K562 (cell line): ENCODE results near the gene CAMK1D. TPM values are rescaled to one million over a fixed set of nuclear protein-coding genes. Genes with fewer than 3 reads are reported as not detected.

Source experiments
- ATAC-seq: fragments of 200-7000 bp; cut with Tn5 transposase; 3 replicates; pipeline ENCODE4 v1.9.1; 2020; ENCODE audit warnings: moderate library complexity
- BruUV-seq: library from RNA; stranded (reverse); fragments of 400-500 nt; replicated peaks from 2 replicates; lab custom pipeline; 2021; lab: Mats Ljungman, UMichigan
- CTCF ChIA-PET: fragments of 300-600 bp; formaldehyde crosslinking; extraction: SDS; loops from one replicate; lab custom pipeline; 2021; ENCODE audit warnings: low intra/inter-chr PET ratio; lab: Yijun Ruan, JAX
- POLR2A ChIA-PET: fragments of 300-600, 350-650 bp; sonication (Branson Sonifier 250); formaldehyde crosslinking; extraction: SDS; loops from one replicate; lab custom pipeline; 2021; ENCODE audit warnings: antibody characterized with exemption, inconsistent platforms; lab: Yijun Ruan, JAX
- DNase-seq, 4 experiments: peaks; one replicate each; pipeline versions ENCODE4 v3.0.0 to v3.0.0-alpha.2; 2011 to 2018; ENCODE audit warnings: low spot score in 3 of 4, mixed read lengths in 3 of 4; ENCODE audit errors: extremely low read depth in 1 of 4
- FAIRE-seq: peaks from 2 replicates; lab custom pipeline; 2011; peaks lifted over from hg19 to GRCh38; lab: Jason Lieb, UNC
- H2AFZ ChIP-seq: 2 replicates; pipeline ENCODE4 v1.6.0; 2011; ENCODE audit warnings: low read depth, low read length, control low read depth, inconsistent platforms
- H3K27ac ChIP-seq: fragments of 200-600 bp; 3 replicates; pipeline ENCODE4 v1.8.0; 2011; ENCODE audit warnings: low read depth, mild to moderate bottlenecking, control low read depth, inconsistent platforms, low read length, moderate library complexity, mixed read lengths; ENCODE audit errors: extremely low read depth
- H3K27me3 ChIP-seq, 2 experiments: fragments of 300-600 bp in 1 of 2; 2 replicates in 1 of 2; 3 replicates in 1 of 2; pipeline versions ENCODE4 v1.6.0 to v1.8.0; 2011; ENCODE audit warnings: inconsistent platforms in 2 of 2, low read length in 2 of 2, mild to moderate bottlenecking in 1 of 2, mixed read lengths in 1 of 2, moderate library complexity in 1 of 2; ENCODE audit not compliant: control insufficient read depth in 2 of 2, insufficient read depth in 2 of 2
- H3K36me3 ChIP-seq: fragments of 300-600 bp; 3 replicates; pipeline ENCODE4 v1.8.0; 2011; ENCODE audit warnings: mild to moderate bottlenecking, low read length, inconsistent platforms; ENCODE audit not compliant: control insufficient read depth, insufficient read depth
- H3K4me1 ChIP-seq, 2 experiments: fragments of 200-600 bp in 1 of 2; replicated peaks in 1 of 2; 2 replicates in 1 of 2; 3 replicates in 1 of 2; pipeline versions ENCODE4 v1.5.1 to v1.8.0; 2011; ENCODE audit warnings: inconsistent platforms in 2 of 2, low read length in 2 of 2, mild to moderate bottlenecking in 1 of 2, mixed read lengths in 1 of 2, moderate library complexity in 1 of 2; ENCODE audit not compliant: control insufficient read depth in 2 of 2, insufficient read depth in 2 of 2
- H3K4me2 ChIP-seq: 2 replicates; pipeline ENCODE4 v1.6.1; 2011; ENCODE audit warnings: low read length, control low read depth, inconsistent platforms, mixed read lengths; ENCODE audit not compliant: insufficient read depth
- H3K4me3 ChIP-seq: fragments of 200-600 bp; sonication (generic), shearing (Covaris generic); 2 replicates; pipeline ENCODE4 v1.5.1; 2016; ENCODE audit warnings: control low read depth, inconsistent platforms
- H3K79me2 ChIP-seq: fragments of 200-600 bp; 3 replicates; pipeline ENCODE4 v1.8.0; 2011; ENCODE audit warnings: low read length, inconsistent platforms; ENCODE audit not compliant: control insufficient read depth, insufficient read depth
- H3K9ac ChIP-seq, 2 experiments: 2 replicates each; pipeline versions ENCODE4 v1.6.0 to v1.6.1; 2011; ENCODE audit warnings: low read depth in 2 of 2, low read length in 2 of 2, control low read depth in 1 of 2, inconsistent platforms in 1 of 2, mild to moderate bottlenecking in 1 of 2, mixed read lengths in 1 of 2; ENCODE audit not compliant: insufficient read depth in 1 of 2
- H3K9me1 ChIP-seq: one replicate; pipeline ENCODE4 v1.6.0; 2011; ENCODE audit warnings: inconsistent platforms, mild to moderate bottlenecking, low read length, moderate library complexity; ENCODE audit not compliant: control insufficient read depth, insufficient read depth
- H3K9me3 ChIP-seq: replicated peaks from 2 replicates; pipeline ENCODE4 v1.5.1; 2011; ENCODE audit warnings: low read depth, low read length, inconsistent platforms; ENCODE audit not compliant: control insufficient read depth, insufficient read depth
- H4K20me1 ChIP-seq: replicated peaks from 2 replicates; pipeline ENCODE4 v1.6.1; 2011; ENCODE audit warnings: low read length, inconsistent platforms, mixed read lengths; ENCODE audit not compliant: control insufficient read depth, insufficient read depth
- C11orf30 ChIP-seq: fragments of 450-650 bp; IDR thresholded peaks from 2 replicates; pipeline ENCODE4 v1.6.1; 2016; ENCODE audit warnings: low read depth, mild to moderate bottlenecking
- EGR1 ChIP-seq: fragments of 450-650 bp; conservative IDR thresholded peaks from 2 replicates; pipeline ENCODE4 v1.6.1; 2017; ENCODE audit warnings: mild to moderate bottlenecking
- HDAC3 ChIP-seq: fragments of 450-650 bp; IDR thresholded peaks from 2 replicates; pipeline ENCODE4 v1.6.1; 2018; ENCODE audit warnings: borderline replicate concordance, mild to moderate bottlenecking, moderate library complexity; ENCODE audit not compliant: partially characterized antibody
- JUN ChIP-seq, 2 experiments: sonication (generic) in 1 of 2; formaldehyde crosslinking in 1 of 2; IDR thresholded peaks; 2 replicates each; pipeline versions ENCODE4 v1.6.1 to v1.8.0; 2012 to 2022; ENCODE audit warnings: borderline replicate concordance in 2 of 2, mild to moderate bottlenecking in 2 of 2, improper control_type of control experiment in 1 of 2, low read depth in 1 of 2, low read length in 1 of 2, missing genetic modification reagents in 1 of 2
- NELFE ChIP-seq: IDR thresholded peaks from 2 replicates; pipeline ENCODE4 v1.6.1; 2011; ENCODE audit warnings: mild to moderate bottlenecking; ENCODE audit not compliant: insufficient read depth, insufficient read length
- RBM25 ChIP-seq: fragments of 200-400 bp; formaldehyde crosslinking; IDR thresholded peaks from 2 replicates; pipeline ENCODE4 v1.6.1; 2018; ENCODE audit warnings: low read length, low read depth, moderate library complexity; ENCODE audit not compliant: severe bottlenecking
- SRSF3 ChIP-seq: fragments of 200-400 bp; formaldehyde crosslinking; IDR thresholded peaks from 2 replicates; pipeline ENCODE4 v1.6.1; 2016; ENCODE audit warnings: mild to moderate bottlenecking, low read length, moderate library complexity; ENCODE audit not compliant: insufficient read depth
- YY1 ChIP-seq, 3 experiments: IDR thresholded peaks; 2 replicates each; pipeline ENCODE4 v1.6.1; 2011; ENCODE audit warnings: low read length in 2 of 3, mild to moderate bottlenecking in 2 of 3, moderate library complexity in 2 of 3, borderline replicate concordance in 1 of 3, control low read depth in 1 of 3, low read depth in 1 of 3; ENCODE audit not compliant: insufficient read depth in 3 of 3, insufficient replicate concordance in 2 of 3, control insufficient read depth in 1 of 3, insufficient read length in 1 of 3; ENCODE audit errors: extremely low read depth in 1 of 3
- ZFP30 ChIP-seq: fragments of 250-450 bp; sonication (Bioruptor Pico); IDR thresholded peaks from 2 replicates; pipeline ENCODE4 v1.8.0; 2022; ENCODE audit warnings: moderate library complexity, mild to moderate bottlenecking, inconsistent platforms, borderline replicate concordance
- ZNF316 ChIP-seq: fragments of 450-650 bp; IDR thresholded peaks from 2 replicates; pipeline ENCODE4 v1.6.1; 2016
- ZNF445 ChIP-seq: fragments of 250-450 bp; sonication (Bioruptor Pico); IDR thresholded peaks from 2 replicates; pipeline ENCODE4 v1.4.0; 2020; ENCODE audit warnings: low read depth, mild to moderate bottlenecking, moderate library complexity
- ZNF584 ChIP-seq: fragments of 200-800 bp; sonication (Bioruptor generic); IDR thresholded peaks from 2 replicates; pipeline ENCODE4 v1.6.1; 2016; ENCODE audit warnings: low read depth, mild to moderate bottlenecking, missing genetic modification characterization, missing compliant biosample characterization
- WGBS: fragments of 100-300 bp; shearing (Covaris generic); methylation state at CpG from one replicate; pipeline ENCODE4 v1.1.6; 2016; ENCODE audit warnings: low coverage, mixed read lengths; ENCODE audit not compliant: insufficient coverage; ENCODE audit errors: missing lambda C conversion rate; 5-methylcytosine and 5-hydroxymethylcytosine counted together
- in situ Hi-C: fragments of 300-500 bp; cut with MboI; formaldehyde crosslinking; loops from 4 replicates; pipeline ENCODE4 v1.15.0; 2018; ENCODE audit warnings: inconsistent platforms, mixed read lengths
- intact Hi-C: fragments of 100-400 bp; cut with micrococcal nuclease; formaldehyde crosslinking; loops from 2 replicates; pipeline ENCODE4 v1.14.2; 2022
- polyA plus RNA-seq, 8 experiments: library from polyadenylated mRNA; depleted of rRNA in 4 of 8; stranded (reverse) in 5 of 8; unstranded in 3 of 8; fragments of >200 nt; fragmentation: Nextera tagmentation in 2 of 8; fragmentation: Illumina TruSeq in 1 of 8; extraction: Ambion mirVana in 2 of 8; extraction: Trizol in 1 of 8; gene quantifications; 2 replicates each; pipeline versions ENCODE4 v1.2.1 to v1.2.3, GENCODE V29; 2011 to 2014; ENCODE audit warnings: inconsistent platforms in 1 of 8, missing spikeins in 1 of 8
- total RNA-seq, 7 experiments: library from RNA; depleted of rRNA in 6 of 7; stranded (reverse); fragments of >200 nt in 6 of 7; fragmentation: Illumina TruSeq in 2 of 7; extraction: Trizol in 2 of 7; gene quantifications; 2 replicates each; pipeline versions ENCODE4 v1.2.1 to v1.2.3, GENCODE V29; 2011 to 2021; ENCODE audit warnings: low replicate concordance in 1 of 7
- TF ChIP-seq, protein P1 (sequence below): fragments of 250-450 bp; sonication (Bioruptor Pico); IDR thresholded peaks from 2 replicates; pipeline ENCODE4 v1.5.0; 2021; ENCODE audit warnings: mild to moderate bottlenecking, borderline replicate concordance
- TF ChIP-seq, protein P2 (sequence below): fragments of 450-650 bp; IDR thresholded peaks from 2 replicates; pipeline ENCODE4 v1.6.1; 2016; ENCODE audit warnings: mild to moderate bottlenecking

CAMK1D gene
- total and polyA plus RNA-seq, 9 of the 15 experiments (the other 6 are each of a cell fraction or from before 2014, with no cell fraction given): 0.12 to 0.24 (median 0.20) TPM; not detected in 5

DNA sequence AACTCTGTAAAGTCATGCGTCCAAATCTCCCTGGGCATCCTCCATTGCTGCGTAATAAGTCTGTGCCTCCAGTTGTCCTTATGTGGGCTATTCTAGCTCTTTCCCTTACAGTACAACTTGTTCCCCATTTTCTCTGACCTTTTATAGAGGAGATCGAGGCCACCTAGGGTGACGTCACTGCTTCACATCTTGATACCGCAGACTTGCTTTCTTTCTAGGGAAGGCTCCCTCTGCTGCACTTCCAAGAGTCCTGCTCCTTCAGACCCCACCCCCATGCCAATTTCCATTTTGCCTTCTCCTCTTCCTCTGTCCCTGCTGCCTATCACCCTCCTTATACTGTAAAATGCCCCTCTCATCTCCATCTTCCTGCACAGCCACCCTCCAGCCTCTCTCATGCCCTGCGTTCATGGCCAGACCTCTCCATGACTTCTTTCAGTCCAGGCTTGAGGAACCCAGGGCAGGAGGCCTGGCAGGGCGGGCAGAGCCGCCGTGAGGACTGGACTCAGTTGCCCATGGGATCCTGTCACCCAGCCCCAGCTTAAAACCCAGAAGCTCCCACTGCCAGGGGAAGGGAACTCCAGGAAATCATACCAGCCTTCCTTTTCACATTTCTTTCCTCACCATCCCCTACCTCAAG, 57.5 kb downstream of the CAMK1D start (continued):
- no peak for TF ChIP-seq ZNF445 (CRISPR knock-in tag)
- TF ChIP-seq, all 486 proteins: peak for 10

DNA sequence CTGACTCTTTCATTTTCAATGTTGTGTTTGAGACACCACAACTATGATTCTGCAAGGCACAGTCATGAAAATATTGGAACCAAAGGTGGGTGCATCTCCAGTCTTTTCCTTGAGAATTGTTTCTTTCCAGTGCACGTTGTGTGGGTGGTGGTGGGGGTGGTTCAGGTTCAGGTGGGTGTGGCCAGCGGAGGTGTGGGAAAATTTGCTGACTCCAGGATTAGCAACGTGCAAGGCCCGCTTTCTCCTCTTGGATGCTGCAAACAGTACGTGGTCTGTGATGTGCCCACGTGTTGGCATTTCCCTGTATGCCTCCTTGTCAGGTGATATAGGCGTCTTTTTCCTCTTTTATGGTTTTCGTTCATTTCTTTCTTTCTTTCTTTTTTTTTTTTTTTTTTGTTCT, 59.1 kb downstream of the CAMK1D start:
- ChIA-PET CTCF (interaction anchor here (0.7 kb wide), 1 partner anchor 609 kb away, joined by 3 read pairs; no protein-coding TSS in a partner anchor), POLR2A (no interaction called here)
- in situ Hi-C loops (no loop called here), intact Hi-C loops (loop anchor here (10.0 kb wide), 1 partner anchor 144 kb away; no protein-coding TSS in a partner anchor)
- Histone ChIP-seq H3K9me3 (no peaks in the 10 kb centered on the region), H3K27me3 (peaks cover 32 to 44% of the 10 kb centered on the region in 2 experiments), H3K27ac (no peak overlapping the region), H3K79me2 (no peaks in the 10 kb centered on the region), H3K4me2 (no peak overlapping the region), H3K4me3 (no peak overlapping the region), H4K20me1 (peaks cover 5% of the 10 kb centered on the region; the same call in 1 of the 2 replicates), H3K36me3 (no peaks in the 10 kb centered on the region), H2AFZ (no peak overlapping the region), H3K9me1 (no peaks in the 10 kb centered on the region), H3K4me1 (no peaks in the 10 kb centered on the region; a peak in 1 of 5 replicates), H3K9ac (no peak overlapping the region)
- no peak for FAIRE-seq
- no peak for ATAC-seq
- WGBS: 7% methylated on average over 7 of the region's 8 CpGs
- DNase-seq: no peak
- no TSS peak for BruUV-seq
- TF ChIP-seq, protein P1, sequence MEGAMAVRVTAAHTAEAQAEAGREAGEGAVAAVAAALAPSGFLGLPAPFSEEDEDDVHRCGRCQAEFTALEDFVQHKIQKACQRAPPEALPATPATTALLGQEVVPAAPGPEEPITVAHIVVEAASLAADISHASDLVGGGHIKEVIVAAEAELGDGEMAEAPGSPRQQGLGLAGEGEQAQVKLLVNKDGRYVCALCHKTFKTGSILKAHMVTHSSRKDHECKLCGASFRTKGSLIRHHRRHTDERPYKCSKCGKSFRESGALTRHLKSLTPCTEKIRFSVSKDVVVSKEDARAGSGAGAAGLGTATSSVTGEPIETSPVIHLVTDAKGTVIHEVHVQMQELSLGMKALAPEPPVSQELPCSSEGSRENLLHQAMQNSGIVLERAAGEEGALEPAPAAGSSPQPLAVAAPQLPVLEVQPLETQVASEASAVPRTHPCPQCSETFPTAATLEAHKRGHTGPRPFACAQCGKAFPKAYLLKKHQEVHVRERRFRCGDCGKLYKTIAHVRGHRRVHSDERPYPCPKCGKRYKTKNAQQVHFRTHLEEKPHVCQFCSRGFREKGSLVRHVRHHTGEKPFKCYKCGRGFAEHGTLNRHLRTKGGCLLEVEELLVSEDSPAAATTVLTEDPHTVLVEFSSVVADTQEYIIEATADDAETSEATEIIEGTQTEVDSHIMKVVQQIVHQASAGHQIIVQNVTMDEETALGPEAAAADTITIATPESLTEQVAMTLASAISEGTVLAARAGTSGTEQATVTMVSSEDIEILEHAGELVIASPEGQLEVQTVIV (CRISPR knock-in tag): no peak
- TF ChIP-seq, protein P2, sequence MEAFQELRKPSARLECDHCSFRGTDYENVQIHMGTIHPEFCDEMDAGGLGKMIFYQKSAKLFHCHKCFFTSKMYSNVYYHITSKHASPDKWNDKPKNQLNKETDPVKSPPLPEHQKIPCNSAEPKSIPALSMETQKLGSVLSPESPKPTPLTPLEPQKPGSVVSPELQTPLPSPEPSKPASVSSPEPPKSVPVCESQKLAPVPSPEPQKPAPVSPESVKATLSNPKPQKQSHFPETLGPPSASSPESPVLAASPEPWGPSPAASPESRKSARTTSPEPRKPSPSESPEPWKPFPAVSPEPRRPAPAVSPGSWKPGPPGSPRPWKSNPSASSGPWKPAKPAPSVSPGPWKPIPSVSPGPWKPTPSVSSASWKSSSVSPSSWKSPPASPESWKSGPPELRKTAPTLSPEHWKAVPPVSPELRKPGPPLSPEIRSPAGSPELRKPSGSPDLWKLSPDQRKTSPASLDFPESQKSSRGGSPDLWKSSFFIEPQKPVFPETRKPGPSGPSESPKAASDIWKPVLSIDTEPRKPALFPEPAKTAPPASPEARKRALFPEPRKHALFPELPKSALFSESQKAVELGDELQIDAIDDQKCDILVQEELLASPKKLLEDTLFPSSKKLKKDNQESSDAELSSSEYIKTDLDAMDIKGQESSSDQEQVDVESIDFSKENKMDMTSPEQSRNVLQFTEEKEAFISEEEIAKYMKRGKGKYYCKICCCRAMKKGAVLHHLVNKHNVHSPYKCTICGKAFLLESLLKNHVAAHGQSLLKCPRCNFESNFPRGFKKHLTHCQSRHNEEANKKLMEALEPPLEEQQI: no peak
- TF ChIP-seq ZNF316 (peak; percentile 70), ZFP30 (CRISPR knock-in tag) (no peak), NELFE (no peak), HDAC3 (no peak), C11orf30 (peak; percentile 66), JUN (IDR thresholded peaks at IDR 0.05; ENCODE audit: borderline replicate concordance, low read depth, low read length) (no peak), JUN (CRISPR knock-in tag; IDR thresholded peaks at IDR 0.05; ENCODE audit: borderline replicate concordance) (no peak), ZNF584 (CRISPR knock-in tag) (no peak), SRSF3 (no peak), RBM25 (no peak), YY1 (IDR thresholded peaks at IDR 0.05; ENCODE audit: borderline replicate concordance in 1 of 3, control insufficient read depth in 1 of 3, extremely low read depth in 1 of 3, insufficient read depth in 3 of 3, insufficient read length in 1 of 3, insufficient replicate concordance in 2 of 3, low read depth in 1 of 3, low read length in 2 of 3) (no peak), EGR1 (peak; percentile 19; the same call in 1 of the 2 replicates)
